Retinal pigment epithelial cell (primary cell): Measurements from ENCODE around the gene MAP2K2.
"Not testable (repeated sequence)": the region's sequence is repeated elsewhere in the genome, so short reads cannot be mapped to it uniquely, and the experiment has no call there.

Source experiments
- DNase-seq: peaks from one replicate; pipeline ENCODE4 v3.0.0-alpha.2; 2010; ENCODE audit warnings: low read depth
- H3K4me3 ChIP-seq: 2 replicates; pipeline ENCODE4 v1.5.1; 2011; ENCODE audit warnings: mild to moderate bottlenecking, low read length, control low read depth, moderate library complexity
- TF ChIP-seq, protein P1 (sequence below): conservative IDR thresholded peaks from 2 replicates; pipeline ENCODE4 v1.5.1; 2011; ENCODE audit warnings: low read depth, low read length, control low read depth, inconsistent platforms

MAP2K2 gene

DNA sequence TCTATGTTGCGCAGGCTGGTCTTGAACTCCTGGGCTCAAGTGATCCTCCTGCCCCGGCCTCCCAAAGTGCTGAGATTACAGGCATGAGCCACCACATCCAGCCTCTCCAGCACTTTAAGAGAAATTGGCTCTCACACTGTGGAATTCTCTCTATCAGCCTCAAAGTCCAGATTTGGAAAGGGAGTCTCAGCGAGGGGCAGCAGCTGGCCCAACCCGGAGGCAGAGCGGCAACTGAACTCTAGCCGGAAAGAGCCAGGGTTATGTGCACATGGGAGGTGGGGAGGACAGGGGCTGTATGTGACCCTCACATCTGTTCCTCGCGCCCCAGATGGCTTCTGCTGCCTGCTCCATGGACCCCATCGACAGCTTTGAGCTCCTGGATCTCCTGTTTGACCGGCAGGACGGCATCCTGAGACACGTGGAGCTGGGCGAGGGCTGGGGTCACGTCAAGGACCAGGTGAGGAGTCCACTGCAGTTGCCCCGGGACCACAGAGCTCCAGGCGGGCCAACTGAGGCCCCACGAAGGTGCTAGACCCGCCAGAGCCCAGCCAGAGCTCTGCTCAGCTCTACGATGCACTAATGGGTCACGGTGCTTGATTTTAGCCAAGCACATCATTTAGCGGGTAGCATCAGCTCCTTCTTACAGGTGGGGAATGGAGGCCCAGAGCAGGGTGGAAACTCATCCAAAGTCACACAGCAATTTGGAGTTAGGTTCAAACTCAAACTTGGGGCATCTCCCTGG, 30.8 kb upstream of the MAP2K2 start:
- DNase-seq, result no peak
- no peak overlapping the region for H3K4me3 ChIP-seq
- TF ChIP-seq, protein P1, sequence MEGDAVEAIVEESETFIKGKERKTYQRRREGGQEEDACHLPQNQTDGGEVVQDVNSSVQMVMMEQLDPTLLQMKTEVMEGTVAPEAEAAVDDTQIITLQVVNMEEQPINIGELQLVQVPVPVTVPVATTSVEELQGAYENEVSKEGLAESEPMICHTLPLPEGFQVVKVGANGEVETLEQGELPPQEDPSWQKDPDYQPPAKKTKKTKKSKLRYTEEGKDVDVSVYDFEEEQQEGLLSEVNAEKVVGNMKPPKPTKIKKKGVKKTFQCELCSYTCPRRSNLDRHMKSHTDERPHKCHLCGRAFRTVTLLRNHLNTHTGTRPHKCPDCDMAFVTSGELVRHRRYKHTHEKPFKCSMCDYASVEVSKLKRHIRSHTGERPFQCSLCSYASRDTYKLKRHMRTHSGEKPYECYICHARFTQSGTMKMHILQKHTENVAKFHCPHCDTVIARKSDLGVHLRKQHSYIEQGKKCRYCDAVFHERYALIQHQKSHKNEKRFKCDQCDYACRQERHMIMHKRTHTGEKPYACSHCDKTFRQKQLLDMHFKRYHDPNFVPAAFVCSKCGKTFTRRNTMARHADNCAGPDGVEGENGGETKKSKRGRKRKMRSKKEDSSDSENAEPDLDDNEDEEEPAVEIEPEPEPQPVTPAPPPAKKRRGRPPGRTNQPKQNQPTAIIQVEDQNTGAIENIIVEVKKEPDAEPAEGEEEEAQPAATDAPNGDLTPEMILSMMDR, result no peak

DNA sequence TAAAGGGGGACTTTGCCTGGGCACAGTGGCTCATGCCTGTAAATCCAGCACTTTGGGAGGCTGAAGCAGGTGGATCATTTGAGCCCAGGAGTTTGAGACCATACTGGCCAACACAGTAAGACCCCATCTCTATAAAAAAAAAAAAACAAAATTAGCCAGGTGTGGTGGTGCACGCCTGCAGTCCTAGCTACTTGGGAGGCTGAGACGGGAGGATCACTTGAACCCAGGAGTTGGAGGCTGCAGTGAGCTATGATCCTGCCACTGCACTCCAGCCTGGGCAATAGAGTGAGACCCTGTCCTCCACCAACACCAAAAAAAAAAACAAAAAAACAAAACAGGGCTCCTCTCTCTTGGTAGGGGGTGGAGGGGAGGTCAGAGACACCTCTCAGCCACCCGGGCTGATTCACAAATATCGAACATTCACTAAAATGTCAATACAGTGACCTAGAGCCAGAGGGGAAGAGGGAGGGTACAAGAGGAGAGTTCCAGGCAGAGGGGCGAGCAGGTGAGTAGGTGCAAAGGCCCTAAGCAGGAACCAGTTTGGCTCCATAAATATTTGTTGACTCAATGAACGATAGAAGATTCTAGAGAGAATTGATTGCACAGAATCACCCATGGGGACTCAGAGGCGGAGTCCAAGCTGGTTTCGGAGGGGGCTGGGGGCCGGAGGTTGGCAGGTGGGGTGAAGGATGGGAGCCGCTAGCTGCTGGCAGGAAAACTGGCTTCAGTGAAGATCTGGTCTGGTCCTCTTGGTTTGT, 28.5 kb upstream of the MAP2K2 start:
- DNase-seq, result no peak
- no peak overlapping the region for H3K4me3 ChIP-seq
- TF ChIP-seq, protein P1, result no peak

DNA sequence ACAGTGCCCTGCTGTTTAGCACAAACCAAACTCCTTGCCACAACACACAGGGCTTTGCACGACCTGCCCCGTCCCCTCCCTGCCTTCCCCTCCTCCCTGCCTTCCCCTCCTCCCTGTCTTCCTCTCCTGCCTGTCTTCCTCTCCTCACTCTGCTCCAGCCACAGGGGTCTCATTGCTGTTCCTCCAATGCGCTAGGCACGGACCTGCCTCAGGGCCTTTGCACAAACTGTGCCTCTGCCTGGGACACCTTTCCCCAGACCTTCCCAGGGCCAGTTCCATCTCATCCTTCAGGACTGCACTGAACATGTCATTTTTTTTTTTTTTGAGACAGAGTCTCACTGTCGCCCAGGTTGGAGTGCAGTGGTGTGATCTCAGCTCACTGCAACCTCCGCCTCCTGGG, 27.7 kb upstream of the MAP2K2 start:
- no peak overlapping the region for H3K4me3 ChIP-seq

DNA sequence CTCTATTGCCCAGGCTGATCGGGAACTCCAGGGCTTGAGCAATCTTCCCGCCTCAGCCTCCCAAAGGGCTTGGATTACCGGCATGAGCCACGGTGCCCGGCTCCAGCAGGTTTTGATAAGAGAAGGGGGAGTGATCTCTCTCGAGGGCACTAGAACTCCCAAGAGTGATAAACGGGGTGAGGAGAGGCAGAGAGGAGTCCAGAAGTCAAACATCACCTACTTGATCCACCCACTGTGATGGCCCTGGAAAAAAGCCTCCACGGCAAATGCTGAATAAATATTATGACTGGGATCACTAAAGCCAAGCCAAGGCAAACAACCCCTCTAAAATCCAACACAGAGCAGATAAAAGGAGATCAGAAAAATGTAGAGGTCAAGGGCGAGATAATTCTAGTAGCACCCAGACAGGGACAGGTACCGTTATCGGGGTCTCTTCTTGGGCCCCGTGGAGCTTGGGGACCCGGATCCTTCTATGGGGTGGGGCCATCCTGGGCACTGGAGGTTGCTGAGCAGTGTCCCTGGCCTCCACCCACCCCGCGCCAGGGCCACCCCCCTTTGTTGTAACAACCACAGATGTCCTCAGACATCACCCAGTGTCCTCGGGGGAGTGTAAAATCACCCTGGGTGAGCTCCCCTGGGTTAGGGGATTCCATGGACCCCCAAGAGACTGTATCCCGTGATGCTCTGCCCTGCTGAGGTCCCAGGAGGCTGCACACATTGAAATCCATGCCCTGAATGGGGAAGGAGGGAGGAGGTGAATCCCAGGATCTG, 25.8 kb upstream of the MAP2K2 start:
- DNase-seq, result no peak
- TF ChIP-seq, protein P1, result no peak
- no peak overlapping the region for H3K4me3 ChIP-seq

More for the DNA sequence above, 27.7 kb upstream of the MAP2K2 start:
- TF ChIP-seq, protein P1, result no peak
- DNase-seq, result no peak

DNA sequence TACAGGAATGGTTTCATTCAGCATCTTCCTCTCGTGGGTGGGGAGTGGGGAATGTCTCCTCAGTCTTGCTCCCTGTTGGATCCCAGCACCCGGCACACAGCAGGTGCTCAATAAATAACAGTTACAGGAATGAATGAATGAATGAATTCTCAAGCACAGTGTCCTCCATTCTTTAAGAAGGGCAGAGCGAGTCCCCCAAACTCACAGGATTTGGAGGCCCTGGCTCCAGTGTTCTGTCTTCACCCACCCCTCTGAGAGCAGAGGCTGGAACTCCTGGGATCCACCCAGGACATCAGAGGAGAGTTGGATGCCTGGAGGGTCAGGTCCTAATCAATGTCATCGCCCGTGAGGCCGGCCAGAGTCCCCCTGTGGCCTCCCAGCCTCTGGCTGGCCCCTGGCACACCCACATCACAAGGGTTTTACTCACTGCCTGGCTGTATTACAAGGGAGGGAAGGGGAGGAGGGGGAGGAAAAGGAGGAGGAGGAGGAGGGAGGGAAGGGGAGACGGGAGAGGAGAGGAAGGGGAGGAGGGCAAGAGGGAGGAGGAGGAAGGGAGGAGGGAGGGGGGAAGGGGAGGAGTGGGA, 20.8 kb upstream of the MAP2K2 start:
- DNase-seq, result no peak
- no peak overlapping the region for H3K4me3 ChIP-seq
- TF ChIP-seq, protein P1, result no peak

DNA sequence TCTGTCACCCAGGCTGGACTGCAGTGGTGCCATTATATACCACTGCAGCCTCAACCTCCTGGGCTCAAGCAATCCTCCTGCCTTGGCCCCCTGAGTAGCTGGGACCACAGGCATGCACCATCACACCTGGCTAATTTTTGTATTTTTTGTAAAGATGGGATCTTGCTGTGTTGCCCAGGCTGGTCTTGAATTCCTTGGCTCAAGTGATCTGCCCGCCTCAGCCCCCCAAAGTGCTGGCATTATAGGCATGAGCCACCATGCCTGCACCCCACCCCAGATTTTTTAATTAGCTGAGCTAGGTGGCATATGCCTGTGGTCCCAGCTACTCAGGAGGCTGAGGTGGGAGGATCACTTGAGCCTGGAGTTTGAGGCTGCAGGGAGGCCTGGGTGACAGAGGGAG, 19.0 kb upstream of the MAP2K2 start:
- not testable (repeated sequence) for H3K4me3 ChIP-seq, DNase-seq

DNA sequence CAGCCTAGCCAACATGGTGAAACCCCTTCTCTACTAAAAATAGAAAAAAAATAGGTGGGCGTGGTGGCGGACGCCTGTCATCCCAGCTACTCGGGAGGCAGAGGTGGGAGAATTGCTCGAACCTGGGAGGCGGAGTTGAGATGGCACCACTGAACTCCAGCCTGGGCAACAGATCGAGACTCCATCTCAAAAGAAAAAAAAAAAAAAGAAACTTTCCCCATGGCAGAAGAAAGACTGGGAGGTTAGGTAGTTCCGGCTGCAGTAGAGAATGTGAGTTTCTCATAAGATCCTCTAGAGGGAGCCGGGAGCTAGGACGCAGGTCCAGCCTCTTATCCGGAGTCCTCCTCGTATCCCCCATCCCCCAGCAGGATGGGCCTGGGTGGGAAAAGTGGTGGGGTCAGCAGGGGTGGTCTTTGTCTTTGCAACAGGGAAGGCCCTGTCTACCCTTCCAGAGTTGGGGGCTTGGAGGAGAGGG, 16.4 kb upstream of the MAP2K2 start:
- no peak overlapping the region for H3K4me3 ChIP-seq
- TF ChIP-seq, protein P1, result peak; percentile 81
- no peak for DNase-seq
